Vagina (tissue), 2 donors: ENCODE results near the gene TEAD1. TPM values are rescaled to one million over a fixed set of nuclear protein-coding genes. Genes with fewer than 3 reads are reported as not detected.

Experiments used
- DNase-seq, 2 donors: peaks; one replicate each; pipeline ENCODE4 v3.0.0-alpha.2; 2017; ENCODE audit errors: extremely low spot score in 2 of 2
- H3K27ac ChIP-seq: fragments of 200-600 bp; sonication (generic); one replicate; pipeline ENCODE4 v1.5.1; 2019
- H3K27me3 ChIP-seq: fragments of 200-600 bp; sonication (generic); one replicate; pipeline ENCODE4 v1.5.1; 2019
- H3K36me3 ChIP-seq, 2 donors: fragments of 200-600 bp; sonication (generic); one replicate each; pipeline ENCODE4 v1.5.1; 2017 to 2019
- H3K4me1 ChIP-seq: fragments of 200-600 bp; sonication (generic); one replicate; pipeline ENCODE4 v1.5.1; 2019
- H3K4me3 ChIP-seq, 2 donors: fragments of 200-600 bp; sonication (generic); 1 replicate in 1 of 2; 2 replicates in 1 of 2; pipeline ENCODE4 v1.5.1; 2016 to 2019
- H3K9me3 ChIP-seq: fragments of 200-600 bp; sonication (generic); one replicate; pipeline ENCODE4 v1.5.1; 2019
- POLR2A ChIP-seq, 2 donors: fragments of 450-650 bp; IDR thresholded peaks; one replicate each; pipeline ENCODE4 v1.6.1; 2017; ENCODE audit warnings: antibody characterized with exemption in 2 of 2, mild to moderate bottlenecking in 2 of 2, moderate library complexity in 2 of 2
- POLR2AphosphoS5 ChIP-seq, 2 donors: sonication (generic); formaldehyde crosslinking; IDR thresholded peaks; one replicate each; pipeline ENCODE4 v1.9.0; 2017; ENCODE audit warnings: antibody characterized with exemption in 2 of 2, mild to moderate bottlenecking in 2 of 2, low read depth in 1 of 2; ENCODE audit not compliant: insufficient read depth in 1 of 2
- intact Hi-C: fragments of 100-400 bp; cut with DNase I; formaldehyde crosslinking; loops from one replicate; pipeline ENCODE4 v1.15.1; 2023
- total RNA-seq: library from RNA; depleted of rRNA; stranded (reverse); fragments of >200 nt; gene quantifications from one replicate; pipeline ENCODE4 v1.2.3, GENCODE V29; 2016
- TF ChIP-seq, protein P1 (sequence below), 3 experiments: fragments of 450-650 bp in 2 of 3; fragments of 200-600 bp in 1 of 3; sonication (generic) in 1 of 3; IDR thresholded peaks; one replicate each; pipeline ENCODE4 v1.5.1; 2017 to 2019; ENCODE audit warnings: antibody characterized with exemption in 3 of 3, mild to moderate bottlenecking in 2 of 3, moderate library complexity in 2 of 3

Gene TEAD1
- total RNA-seq, 1 donor from 2014 or later, result 50.3 TPM

DNA sequence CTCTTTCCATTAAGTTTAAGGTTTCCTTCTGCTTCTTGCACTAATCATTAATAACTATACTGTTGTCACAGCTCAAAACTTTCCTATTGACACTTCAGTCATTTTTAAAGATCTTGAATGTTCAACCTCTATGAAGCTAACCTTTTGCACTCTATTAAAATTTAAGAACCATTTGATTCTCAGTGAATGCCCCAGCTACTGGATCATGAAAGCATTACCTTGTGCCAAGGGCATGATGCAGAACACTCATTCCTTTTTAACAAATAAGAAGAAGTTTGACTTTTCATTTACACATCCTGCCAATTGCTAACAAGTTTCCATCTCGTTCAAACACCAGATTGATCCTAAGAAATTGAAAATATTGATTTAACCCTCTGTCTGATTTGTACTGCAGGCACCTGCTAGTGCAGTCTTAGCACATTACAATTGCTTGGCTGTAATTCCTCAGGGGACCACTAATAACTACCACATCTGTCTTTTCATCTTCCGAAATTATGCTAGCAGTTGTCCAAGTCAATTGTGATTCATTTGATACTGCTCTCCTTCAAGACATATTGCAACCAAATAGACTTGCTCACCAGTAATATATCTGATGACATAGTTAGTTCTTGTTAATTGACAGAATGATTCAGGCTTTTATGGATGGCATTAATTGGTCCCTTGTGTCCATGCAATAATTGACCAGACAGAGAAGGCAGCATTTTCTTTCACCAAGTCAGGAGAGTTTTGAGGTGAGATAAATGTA is 158.4 kb downstream of the TEAD1 start:
- Histone ChIP-seq H3K4me1 (peaks cover 23% of the 10 kb centered on the region), H3K27ac (no peak overlapping the region), H3K36me3 (no peaks in the 10 kb centered on the region), H3K4me3 (no peak overlapping the region), H3K27me3 (no peaks in the 10 kb centered on the region), H3K9me3 (no peaks in the 10 kb centered on the region)
- TF ChIP-seq POLR2AphosphoS5 (IDR thresholded peaks at IDR 0.05; ENCODE audit: insufficient read depth in 1 of 2, low read depth in 1 of 2) (no peak), POLR2A (IDR thresholded peaks at IDR 0.05) (no peak)
- TF ChIP-seq, protein P1, sequence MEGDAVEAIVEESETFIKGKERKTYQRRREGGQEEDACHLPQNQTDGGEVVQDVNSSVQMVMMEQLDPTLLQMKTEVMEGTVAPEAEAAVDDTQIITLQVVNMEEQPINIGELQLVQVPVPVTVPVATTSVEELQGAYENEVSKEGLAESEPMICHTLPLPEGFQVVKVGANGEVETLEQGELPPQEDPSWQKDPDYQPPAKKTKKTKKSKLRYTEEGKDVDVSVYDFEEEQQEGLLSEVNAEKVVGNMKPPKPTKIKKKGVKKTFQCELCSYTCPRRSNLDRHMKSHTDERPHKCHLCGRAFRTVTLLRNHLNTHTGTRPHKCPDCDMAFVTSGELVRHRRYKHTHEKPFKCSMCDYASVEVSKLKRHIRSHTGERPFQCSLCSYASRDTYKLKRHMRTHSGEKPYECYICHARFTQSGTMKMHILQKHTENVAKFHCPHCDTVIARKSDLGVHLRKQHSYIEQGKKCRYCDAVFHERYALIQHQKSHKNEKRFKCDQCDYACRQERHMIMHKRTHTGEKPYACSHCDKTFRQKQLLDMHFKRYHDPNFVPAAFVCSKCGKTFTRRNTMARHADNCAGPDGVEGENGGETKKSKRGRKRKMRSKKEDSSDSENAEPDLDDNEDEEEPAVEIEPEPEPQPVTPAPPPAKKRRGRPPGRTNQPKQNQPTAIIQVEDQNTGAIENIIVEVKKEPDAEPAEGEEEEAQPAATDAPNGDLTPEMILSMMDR (IDR thresholded peaks at IDR 0.05), result no peak
- intact Hi-C loops, result loop anchor here (10.0 kb wide), 1 partner anchor 52 kb away; no protein-coding TSS in a partner anchor
- DNase-seq, result no peak

DNA sequence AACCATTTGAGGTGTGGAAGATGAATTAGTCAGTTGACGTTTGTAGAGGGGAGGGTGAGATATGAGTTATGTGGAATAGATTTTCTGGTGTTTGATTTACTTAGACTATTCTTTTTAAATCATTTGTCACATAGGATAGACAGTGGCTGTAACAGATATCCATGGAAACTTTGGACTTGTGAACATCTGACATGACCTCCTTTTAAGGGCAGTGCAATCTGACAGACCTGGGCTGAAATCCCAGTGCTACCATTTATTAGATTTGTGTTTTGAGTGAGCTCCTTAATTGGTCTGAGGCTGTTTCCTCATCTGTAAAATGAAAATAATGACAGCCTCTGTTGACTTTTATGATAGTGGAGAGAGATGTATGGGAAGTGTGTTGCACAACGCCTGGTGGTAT is 159.9 kb downstream of the TEAD1 start:
- TF ChIP-seq, protein P1 (IDR thresholded peaks at IDR 0.05), result no peak
- TF ChIP-seq POLR2AphosphoS5 (IDR thresholded peaks at IDR 0.05; ENCODE audit: insufficient read depth in 1 of 2, low read depth in 1 of 2) (no peak), POLR2A (IDR thresholded peaks at IDR 0.05) (no peak)
- Histone ChIP-seq H3K9me3 (no peaks in the 10 kb centered on the region), H3K27me3 (no peaks in the 10 kb centered on the region), H3K27ac (no peak overlapping the region), H3K36me3 (no peaks in the 10 kb centered on the region), H3K4me1 (peaks cover 25% of the 10 kb centered on the region), H3K4me3 (no peak overlapping the region)
- DNase-seq, result no peak
- intact Hi-C loops, result loop anchor here (10.0 kb wide), 1 partner anchor 51 kb away; no protein-coding TSS in a partner anchor

GRCh38 chr11:12834630-12835029 is 160.4 kb downstream of the TEAD1 start:
- no peak for TF ChIP-seq POLR2A (IDR thresholded peaks at IDR 0.05)
- TF ChIP-seq POLR2AphosphoS5 (IDR thresholded peaks at IDR 0.05; ENCODE audit: insufficient read depth in 1 of 2, low read depth in 1 of 2), result no peak
- TF ChIP-seq, protein P1 (IDR thresholded peaks at IDR 0.05), result no peak
- H3K4me1 ChIP-seq, result peaks cover 25% of the 10 kb centered on the region
- no peaks in the 10 kb centered on the region for H3K27me3 ChIP-seq
- no peaks in the 10 kb centered on the region for H3K9me3 ChIP-seq
- intact Hi-C loops, result loop anchor here (10.0 kb wide), 1 partner anchor 50 kb away; no protein-coding TSS in a partner anchor
- H3K36me3 ChIP-seq, result no peaks in the 10 kb centered on the region
- H3K4me3 ChIP-seq, result no peak overlapping the region
- no peak for DNase-seq
- H3K27ac ChIP-seq, result no peak overlapping the region

- Histone ChIP-seq H3K36me3 (no peaks in the 10 kb centered on the region), H3K4me3 (no peak overlapping the region), H3K27me3 (no peaks in the 10 kb centered on the region), H3K4me1 (peaks cover 24% of the 10 kb centered on the region), H3K9me3 (no peaks in the 10 kb centered on the region), H3K27ac (no peak overlapping the region)
- TF ChIP-seq, protein P1 (IDR thresholded peaks at IDR 0.05), result no peak
- no peak for TF ChIP-seq POLR2A (IDR thresholded peaks at IDR 0.05)
- TF ChIP-seq POLR2AphosphoS5 (IDR thresholded peaks at IDR 0.05; ENCODE audit: insufficient read depth in 1 of 2, low read depth in 1 of 2), result no peak
- intact Hi-C loops, result loop anchor here (10.0 kb wide), 1 partner anchor 50 kb away; no protein-coding TSS in a partner anchor
- DNase-seq, result no peak
These were observed 161.1 kb downstream of the TEAD1 start for GRCh38 chr11:12835286-12835685.
